NCI-H526 treated with DMSO at 0.1 percent for 48 hours (cell line): Measurements from ENCODE around the gene CFAP46.
"Not testable (repeated sequence)": the region's sequence is repeated elsewhere in the genome, so short reads cannot be mapped to it uniquely, and the experiment has no call there.

Experiments
- DNase-seq: peaks from one replicate; lab custom pipeline; 2025; lab: John Stamatoyannopoulos, UW

CFAP46 gene

DNA sequence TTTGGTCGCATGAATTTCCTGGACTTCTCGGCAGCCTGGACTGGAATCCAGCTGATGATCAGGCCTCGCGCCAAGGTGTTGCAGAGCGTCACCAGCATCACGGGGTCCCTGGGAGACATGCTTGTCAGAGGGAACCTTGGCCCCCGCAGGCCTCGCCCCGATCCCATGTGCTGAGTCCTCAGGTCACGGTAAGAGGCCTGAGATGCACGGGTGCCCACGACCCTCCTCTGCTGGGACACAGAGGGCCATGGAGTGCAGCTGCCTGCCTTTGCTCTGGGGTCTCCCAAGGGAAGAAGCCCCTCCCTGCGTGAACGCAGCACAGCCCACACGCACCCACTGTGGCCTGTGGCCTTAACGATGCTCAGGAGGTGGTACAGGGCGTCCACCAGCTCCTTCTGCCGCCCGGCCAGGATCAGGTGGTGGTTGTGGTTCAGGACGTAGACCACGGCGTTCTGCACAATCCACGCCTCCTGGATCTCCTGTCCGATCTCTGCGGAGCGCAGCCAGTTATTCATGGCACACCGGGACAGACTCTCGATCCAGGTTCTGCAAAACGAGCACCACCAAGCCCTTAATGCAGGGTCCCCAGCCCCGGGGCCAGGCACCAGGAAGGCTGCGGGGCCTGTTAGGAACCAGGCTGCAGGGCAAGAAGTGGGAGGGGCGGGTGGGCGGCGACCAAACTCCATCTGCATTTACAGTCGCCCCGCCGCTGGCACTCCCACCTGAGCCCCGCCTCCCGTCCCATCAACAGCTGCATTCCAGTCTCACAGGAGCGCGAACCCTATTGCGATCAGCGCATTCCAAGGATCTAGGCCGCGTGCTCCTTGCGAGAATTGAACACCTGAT is 29.4 kb downstream of the CFAP46 start:
- no peak for DNase-seq

DNA sequence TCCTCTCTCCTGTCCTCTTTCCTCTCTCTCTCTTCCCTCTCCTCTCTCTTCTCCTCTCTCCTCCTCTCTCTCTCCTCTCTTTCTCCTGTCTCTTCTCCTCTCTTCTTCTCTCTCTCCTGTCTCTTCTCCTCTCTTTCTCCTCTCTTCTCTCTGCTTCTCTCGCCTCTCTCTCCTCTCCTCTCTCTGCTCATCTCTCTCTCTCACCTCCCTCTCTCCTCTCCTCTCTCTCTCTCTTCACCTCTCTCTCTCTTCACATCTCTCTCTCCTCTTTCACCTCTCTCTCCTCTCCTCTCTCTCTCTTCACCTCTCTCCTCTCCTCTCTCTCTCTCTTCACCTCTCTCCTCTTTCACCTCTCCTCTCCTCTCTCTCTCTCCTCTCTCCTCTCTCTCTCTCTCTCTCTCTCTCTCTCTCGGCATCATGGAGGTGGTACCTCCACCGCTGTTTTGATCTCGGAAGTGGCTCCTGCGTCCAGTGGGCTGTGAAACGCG is 30.1 kb downstream of the CFAP46 start:
- no peak for DNase-seq

DNA sequence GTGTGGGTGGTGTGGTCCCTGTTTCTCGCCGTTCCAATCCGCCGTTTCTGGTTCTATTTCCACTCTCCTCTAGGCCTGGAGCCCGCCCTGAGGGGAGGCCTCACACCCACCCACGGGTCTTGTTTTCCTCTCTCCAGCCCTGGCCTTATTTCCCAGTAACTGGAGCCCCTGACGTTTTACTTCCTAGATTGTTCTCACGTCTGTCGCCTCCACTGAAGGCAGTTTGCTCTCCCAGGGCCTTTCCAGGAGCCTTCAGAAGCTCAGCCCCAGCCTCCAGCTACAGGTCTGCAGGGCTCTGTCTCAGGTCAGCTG is 30.6 kb downstream of the CFAP46 start:
- no peak for DNase-seq

DNA sequence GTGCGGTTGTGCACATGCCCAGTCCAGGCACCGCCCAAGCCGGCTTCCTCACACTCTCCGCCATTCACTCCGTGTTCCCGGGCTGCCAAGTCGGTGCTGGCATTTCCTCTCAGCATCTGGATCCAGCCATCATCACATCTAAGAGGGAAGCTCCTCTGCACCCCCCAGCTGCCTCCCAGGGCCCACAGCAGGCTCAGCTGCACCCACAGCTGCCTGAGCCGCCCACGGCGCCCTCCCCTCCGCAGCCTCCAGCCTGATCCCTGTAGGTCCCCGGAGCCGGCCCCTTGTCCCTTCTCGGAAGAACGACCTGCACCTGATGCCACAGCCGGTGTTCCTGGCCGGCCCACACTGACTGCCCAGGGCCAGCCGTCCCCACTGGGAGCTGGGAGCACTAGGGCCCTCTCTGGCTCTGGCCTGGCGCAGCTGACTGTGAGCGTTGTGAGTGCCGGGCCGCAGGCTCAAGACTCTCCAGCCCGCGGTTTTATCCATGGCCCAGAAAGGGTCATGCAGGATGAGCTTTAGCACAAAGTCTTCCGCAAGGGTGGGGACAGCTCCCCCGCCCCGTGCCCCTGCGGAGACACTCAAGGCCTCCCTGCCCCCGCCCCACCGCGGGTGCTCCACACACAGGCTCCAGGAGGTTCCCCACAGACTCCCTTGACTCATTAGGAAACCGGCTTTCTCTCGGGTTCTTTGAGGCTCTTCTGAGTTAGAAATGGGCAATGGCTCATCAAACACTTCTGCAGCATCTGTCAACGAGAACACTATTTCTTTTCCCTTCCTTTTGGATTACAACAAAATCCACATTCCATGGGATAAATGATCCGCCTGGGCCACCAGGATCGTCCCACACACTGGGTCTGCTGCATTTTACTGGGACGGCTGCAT is 31.2 kb downstream of the CFAP46 start:
- no peak for DNase-seq

DNA sequence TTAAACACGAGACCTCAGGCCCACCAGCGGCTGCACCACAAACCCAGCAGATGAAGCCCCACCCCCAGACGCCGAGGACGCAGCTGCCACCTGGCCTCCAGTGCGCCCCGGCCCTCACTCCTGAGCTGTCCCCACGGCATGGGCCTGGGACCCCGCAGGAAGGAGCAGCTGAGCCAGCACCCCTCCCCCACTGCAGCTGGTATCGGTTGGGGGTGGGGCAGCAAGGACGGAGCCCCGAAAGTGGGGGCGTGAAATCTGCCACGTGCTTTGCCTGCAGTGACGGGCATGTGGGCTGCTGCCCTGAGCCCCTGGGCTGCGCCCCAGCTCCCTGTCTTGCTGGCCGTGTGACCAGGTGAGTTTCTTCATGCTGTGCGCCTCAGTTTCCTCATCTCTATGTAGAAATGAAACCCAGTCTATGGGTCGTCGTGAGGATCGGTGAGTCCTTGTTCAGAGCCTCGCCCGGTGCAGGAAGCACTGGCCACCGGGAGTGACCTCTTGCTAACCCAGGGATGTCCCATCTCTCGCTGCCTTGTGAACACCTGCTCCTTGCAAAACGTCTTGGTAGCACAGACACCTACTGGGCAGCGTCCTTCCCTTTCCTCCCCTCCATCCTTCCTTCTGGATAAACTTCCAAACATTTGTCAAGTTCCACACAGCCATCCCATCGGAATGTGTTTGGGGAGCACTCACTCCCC is 32.0 kb downstream of the CFAP46 start:
- no peak for DNase-seq

DNA sequence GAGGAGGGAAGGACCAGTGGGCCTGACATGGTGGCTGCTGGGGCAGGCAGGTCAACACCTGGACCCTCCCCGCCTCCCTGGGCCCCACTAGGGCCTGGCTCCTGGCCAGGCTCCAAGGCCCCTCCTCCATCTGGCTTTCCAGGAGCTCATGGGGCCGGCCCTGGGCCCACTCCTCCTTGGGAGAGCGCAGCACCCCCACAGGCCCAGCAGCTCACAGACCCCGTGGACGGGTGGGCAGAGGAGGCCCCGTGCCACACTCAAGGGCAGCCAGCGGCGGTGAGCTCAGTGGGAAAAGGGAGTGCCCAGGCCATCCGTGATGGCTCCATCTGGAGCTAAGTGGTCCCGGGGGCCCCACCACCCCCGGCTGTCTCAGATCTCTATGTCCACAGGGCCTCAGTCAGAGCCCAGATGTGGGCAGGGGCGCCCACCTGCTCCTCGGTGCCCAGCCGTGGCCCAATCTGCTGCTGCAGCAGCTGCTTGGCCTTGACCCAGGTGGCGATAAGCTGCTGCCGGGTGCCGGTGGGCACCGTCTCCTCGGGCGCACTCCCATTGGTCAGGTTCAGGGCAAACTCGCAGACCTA is 32.8 kb downstream of the CFAP46 start:
- DNase-seq: no peak

DNA sequence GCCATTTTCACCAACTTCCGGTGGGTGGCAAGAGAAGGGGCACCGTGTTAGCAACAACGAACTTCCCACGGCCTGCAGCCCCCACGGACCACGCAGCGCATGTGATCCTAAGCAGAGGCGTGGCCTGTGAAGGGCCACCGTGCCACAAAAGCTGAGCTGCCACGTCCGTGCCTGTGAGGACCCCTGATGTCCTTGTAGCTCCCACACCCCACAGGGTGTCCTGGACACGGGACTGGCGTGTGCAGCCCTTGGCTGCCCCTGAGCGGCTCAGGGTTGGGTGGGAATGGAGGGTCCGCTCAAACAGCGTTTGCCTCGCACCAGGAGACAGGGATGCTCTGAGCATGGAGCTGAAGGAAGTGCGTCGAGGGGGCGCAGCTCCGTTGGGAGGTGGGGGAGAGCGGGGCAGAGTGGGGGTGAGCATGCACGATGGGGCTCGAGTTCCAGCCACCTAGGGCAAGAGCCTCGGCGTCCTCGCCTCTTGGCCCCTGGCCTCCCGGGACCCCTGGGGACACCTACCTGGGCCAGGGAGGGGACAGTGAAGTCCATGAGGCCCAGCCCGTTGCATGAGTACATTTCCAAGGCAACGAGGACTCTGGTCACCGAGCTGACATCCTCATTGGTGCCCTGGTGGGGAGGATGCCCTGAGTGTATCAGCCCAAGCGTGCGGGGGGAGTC is 33.6 kb downstream of the CFAP46 start:
- DNase-seq: no peak

DNA sequence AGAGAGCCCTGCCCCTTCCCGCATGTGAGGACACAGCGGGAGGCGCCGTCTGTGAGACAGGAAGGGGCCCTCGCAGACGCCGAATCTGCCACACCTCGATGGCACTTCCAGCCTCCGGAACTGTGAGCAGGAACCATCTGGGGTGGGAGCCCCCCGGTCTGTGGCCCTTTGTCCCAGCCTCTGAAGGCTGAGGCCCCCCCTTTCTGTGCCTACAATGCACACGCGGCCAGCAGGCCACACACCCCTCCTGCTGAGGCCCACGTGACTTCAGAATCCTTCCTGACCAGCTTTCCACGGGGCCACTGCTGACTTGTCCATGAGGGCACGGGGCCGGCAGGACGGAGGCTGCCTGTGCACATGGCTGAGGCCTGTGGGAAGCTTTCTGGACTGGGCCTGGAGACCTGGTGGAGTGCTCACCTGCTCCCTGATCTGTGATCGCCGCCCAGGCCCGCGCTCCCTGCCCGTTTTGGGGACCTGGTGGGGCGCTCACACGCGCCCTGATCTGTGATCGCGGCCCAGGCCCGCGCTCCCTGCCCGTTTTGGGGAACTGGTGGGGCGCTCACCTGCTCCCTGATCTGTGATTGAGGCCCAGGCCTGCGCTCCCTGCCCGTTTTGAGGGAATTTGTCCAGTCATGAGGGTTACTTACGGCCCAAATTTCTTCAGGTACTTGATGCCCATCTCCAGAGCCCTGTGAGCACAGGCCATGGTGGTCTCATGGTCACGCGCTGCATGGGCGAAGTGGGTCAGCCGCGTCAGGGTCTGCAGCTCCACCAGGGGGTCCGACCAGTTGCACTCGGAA is 34.3 kb downstream of the CFAP46 start:
- no peak for DNase-seq

DNA sequence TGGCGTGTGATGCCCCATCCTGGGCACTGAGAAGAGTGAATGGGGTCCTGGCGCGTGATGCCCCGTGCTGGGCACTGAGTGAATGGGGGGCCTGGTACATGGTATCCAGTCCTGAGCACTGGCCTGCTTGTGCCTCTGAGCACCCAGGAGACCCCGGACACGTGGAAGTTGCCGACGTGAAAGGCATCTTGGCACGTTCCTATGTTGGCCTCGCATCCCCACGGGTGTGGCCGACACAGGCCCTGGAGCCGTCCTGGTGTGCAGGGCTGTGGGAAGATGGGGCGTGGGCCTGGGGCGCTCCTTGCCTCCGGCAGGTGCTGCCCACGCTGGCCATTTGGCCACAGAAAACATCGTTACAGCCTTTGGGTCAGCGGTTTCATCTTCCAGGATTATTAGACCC is 35.5 kb downstream of the CFAP46 start:
- no peak for DNase-seq

DNA sequence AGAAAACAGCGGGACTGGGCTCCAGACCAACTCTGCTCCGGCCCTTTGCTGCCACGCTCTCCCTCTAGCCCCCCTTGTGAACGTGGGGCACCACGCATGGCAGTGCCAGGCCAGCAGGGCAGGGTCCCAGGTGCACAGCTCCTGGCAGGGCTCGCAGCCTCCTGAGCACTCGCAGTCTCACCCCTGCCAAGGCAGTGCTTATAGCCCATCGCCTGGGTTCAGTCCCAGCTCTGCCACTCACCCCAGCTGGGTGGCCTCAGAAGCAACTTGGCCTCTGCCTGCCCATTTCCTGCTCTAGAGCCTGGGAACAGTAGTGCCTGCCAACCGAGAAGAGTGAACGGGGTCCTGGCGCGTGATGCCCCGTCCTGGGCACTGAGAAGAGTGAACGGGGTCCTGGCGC is 36.3 kb downstream of the CFAP46 start:
- DNase-seq: no peak

DNA sequence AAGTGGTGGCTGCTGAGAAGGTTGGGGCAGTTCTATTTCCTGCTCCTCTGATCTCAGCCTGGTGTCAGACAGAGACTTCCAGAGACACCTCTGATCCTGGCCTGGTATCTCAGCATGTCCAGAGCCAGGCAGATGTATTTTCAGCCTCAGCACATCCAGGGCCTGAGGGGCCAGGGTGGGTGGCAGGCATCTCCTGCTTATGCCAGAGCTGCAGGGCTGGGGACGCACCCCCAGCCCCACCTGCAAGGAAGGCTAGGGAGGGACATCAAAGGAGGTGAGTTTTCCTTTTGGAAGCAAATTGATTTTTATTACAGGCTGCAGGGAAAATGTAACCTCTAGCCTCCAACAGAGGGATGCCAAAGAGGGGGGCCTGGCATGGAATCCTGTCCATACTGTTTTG is 36.7 kb downstream of the CFAP46 start:
- DNase-seq: no peak

DNA sequence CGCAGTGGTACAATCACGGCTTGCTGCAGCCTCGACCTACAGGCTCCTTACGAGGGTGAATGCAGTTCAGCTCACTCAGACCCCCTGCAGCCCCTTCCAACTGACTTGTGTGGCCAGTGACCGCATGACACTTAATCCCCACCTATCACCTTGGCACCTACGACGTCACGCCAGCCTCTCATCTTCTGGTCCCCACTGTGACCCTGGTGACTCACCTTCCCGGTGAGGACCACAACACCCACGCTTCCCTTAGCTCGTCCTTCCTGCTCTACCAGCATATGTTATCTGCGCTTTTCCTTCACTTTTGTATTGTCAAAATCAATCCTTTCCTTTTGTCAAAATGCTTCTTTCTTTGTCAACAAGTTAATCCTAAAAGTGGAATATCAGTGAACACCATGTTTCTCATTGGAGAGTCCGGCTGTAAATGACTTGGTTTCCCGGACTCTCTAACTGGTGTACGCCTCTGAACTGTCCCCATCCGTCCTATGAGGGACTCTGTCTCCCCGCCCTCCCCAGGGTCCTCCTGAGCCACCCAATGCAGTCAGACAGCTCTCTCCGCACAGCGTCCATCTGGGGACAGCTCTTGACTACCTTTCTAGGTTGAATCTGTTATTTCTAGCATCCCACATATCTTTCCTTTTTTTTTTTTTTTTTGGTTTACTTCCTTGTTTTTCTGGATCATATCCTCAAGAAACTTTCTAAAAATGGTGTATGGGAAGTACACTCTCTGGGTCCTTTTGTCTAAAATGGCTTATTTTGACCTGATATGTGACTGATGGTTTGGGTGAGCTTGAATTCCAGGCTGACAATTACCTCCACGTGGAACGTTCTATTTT is 37.3 kb downstream of the CFAP46 start:
- no peak for DNase-seq

DNA sequence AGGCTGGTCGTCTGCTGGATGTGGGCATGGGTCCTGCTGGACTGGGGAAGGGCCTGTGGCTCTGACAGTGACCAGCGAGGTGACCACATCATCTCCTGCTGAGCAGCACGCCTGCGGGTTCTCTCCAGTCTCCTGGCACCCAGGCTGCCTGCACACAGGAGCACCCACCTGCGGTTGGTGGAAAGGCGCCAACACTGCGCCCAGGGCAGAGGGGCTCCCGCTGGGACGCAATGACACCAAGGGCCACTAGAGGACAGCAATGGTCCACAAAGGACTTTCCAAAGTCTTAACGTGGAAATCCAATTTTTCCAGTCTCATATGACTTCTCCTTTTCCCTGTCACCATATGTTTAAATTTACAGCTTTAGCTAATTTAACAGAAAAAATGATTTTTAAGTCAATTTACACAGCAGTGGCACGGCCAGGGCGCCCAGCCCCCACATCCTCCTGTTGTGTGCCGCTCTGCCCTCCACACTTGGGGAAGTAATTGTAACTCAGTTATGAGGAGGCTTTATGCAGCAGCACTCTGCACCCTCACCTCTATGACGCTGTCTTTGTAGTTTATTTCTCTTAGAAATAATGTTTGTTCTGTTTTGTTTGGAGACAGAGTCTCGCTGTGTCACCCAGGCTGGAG is 38.1 kb downstream of the CFAP46 start:
- no peak for DNase-seq

DNA sequence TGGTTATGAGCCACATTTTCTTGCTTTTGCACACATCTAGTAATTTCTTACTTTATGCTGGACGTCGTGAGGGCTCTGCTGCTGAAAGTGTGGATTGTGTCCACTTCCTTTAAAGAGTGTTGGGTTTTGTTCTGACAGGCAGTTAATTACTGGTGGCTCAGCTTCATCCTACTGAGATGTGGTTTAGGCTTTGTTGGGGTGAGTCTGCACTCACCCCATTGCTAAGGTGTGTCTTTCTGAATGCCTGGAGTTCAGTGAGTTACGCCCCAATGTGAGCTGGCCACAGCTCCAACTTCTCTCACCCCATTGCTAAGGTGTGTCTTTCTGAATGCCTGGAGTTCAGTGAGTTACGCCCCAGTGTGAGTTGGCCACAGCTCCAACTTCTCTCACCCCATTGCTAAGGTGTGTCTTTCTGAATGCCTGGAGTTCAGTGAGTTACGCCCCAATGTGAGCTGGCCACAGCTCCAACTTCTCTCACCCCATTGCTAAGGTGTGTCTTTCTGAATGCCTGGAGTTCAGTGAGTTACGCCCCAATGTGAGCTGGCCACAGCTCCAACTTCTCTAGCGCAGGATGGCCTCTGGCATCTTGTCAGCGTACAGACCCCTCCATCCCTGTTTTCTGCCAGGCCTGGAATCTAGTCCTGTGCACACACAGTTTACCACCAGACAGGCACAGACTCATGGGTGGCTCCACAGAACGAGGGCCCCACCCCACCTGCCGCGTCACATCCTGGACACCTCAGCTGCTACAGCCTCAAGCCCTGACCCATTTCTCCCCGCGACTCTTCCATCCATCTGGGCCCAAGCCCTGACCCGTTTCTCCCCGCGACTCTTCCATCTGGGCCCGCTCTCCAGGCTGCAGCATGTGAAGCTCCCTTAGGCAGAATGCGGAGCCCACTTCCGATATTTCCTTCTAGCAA is 39.5 kb downstream of the CFAP46 start:
- not testable (repeated sequence) for DNase-seq

DNA sequence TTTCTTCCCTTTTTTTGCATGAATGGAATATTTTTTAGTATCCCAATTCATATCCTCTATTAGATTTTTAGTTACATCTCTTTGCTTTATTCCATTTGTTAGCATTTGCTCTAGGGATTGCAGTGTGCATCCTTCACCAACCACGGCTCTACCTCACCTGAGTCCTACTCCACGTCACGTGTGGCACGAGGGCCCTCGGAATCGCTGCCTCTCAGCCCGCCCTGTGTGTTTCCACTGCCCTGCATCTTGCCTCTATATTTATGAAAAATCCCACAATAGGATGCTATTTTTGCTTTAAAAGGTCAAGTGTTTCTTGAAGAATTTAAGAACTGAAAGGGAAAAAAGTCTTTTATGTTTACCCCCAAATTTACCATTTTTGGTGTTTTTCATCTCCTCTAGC is 41.0 kb downstream of the CFAP46 start:
- no peak for DNase-seq

DNA sequence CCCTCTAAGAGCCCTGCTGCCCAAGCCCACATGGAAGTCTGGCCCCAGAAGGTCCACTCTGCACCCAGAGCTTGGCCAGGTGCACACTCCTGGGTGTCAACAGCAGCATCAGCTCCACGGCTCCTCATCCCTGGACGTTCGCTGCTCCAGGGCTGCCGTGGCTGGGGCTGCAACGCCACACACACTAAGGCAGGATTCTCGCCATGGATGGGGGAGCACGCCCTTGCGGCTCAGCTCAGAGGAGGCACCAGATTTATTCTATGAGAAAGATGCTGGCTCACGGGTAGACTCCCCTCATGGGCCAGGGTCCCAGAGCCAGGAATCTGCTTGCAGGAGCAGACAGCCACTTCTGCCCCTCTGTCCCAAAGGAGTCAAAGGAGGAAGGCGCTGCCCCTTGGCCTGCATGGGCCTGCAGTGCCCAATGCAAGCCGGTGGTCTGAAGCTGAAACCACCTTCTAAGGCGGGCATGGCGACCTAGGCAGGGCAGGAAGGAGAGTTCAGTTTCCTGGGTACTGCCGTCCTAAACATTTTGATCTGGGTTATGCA is 42.1 kb downstream of the CFAP46 start:
- DNase-seq: no peak

DNA sequence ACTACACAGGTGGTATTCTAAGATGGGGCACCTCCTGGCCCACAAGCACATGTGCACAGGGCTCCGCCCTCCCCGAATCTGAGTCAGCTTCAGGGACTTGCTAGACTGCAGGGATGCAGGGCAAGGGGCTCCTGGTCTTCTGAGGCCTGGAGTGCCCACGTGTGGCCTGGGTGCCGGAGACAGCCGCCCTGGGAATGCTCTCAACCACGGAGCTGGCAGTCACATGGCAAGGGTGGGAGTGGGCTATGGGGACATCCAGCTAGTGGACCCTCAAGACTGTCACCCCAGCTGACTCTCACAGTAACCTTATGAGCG is 42.7 kb downstream of the CFAP46 start:
- DNase-seq: no peak

DNA sequence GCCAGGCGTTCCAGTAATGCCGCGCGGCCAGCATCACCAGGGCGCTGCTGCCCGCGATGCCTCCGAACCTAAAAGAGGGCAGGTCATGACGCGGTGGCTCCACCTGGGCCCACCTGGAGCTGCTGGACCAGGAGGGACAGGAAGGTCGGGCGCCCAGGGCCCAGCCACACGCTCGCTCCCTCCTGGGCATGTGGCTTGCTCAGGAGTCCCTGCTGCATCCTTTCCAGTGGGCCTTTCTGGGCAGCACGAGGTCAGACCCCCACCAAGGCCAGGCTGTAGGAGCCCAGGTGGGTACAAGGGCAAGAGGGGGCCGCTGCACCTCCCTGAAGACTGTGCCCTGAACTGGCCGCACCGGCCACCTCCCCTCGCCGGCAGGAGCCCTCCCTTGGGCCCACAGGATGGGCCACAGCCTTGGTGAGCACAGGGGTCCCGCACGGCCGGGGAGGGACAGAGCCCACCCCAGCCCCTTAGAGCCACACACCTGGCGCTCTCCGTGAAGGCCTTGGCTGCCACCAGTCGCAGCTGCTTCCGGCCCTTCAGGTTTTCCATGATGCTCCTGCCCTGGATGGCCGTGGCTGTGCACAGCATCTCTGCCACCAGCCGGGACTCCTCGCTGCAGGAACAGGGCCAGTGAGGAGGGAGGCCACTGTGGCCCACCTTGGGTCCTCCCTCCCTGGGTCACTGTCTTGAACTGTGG is 43.2 kb downstream of the CFAP46 start:
- DNase-seq: no peak
